ENCODE measurements around the gene UQCRH.
"Not testable (repeated sequence)": the region's sequence is repeated elsewhere in the genome, so short reads cannot be mapped to it uniquely, and the experiment has no call there.

The UQCRH gene

GRCh38 chr1:46300673-46301405 lies 2.7 kb upstream of the UQCRH start:
- DNase-seq, result peak; percentile 4

- no peak for DNase-seq
These were observed 2.1 kb upstream of the UQCRH start for GRCh38 chr1:46301406-46301807.

GRCh38 chr1:46301808-46302640 lies 1.5 kb upstream of the UQCRH start:
- peak; percentile 1 for DNase-seq

GRCh38 chr1:46302641-46303037 lies 859 bp upstream of the UQCRH start:
- no peak for DNase-seq

GRCh38 chr1:46303872-46304326 lies 401 bp downstream of the UQCRH start:
- DNase-seq, result no peak

GRCh38 chr1:46306159-46306530 lies 2.6 kb downstream of the UQCRH start:
- DNase-seq, result no peak

GRCh38 chr1:46309401-46310159 lies 6.1 kb downstream of the UQCRH start:
- no peak for DNase-seq

- no peak for DNase-seq
These were observed 6.8 kb downstream of the UQCRH start for GRCh38 chr1:46310321-46310720.

- DNase-seq, result no peak
These were observed 12.3 kb downstream of the UQCRH start for GRCh38 chr1:46315669-46316403.

GRCh38 chr1:46317323-46317722 lies 13.8 kb downstream of the UQCRH start:
- no peak for DNase-seq

GRCh38 chr1:46319301-46319700 lies 15.8 kb downstream of the UQCRH start:
- not testable (repeated sequence) for DNase-seq

GRCh38 chr1:46319960-46320914 lies 16.7 kb downstream of the UQCRH start:
- not testable (repeated sequence) for DNase-seq

- DNase-seq, result not testable (repeated sequence)
These were observed 18.7 kb downstream of the UQCRH start for GRCh38 chr1:46322191-46322590.

GRCh38 chr1:46325285-46326076 lies 22.0 kb downstream of the UQCRH start:
- DNase-seq, result not testable (repeated sequence)

- not testable (repeated sequence) for DNase-seq
These were observed 24.7 kb downstream of the UQCRH start for GRCh38 chr1:46328182-46328581.

GRCh38 chr1:46329807-46330206 lies 26.3 kb downstream of the UQCRH start:
- DNase-seq, result not testable (repeated sequence)

GRCh38 chr1:46330381-46330780 lies 26.9 kb downstream of the UQCRH start:
- not testable (repeated sequence) for DNase-seq

GRCh38 chr1:46331786-46332540 lies 28.5 kb downstream of the UQCRH start:
- not testable (repeated sequence) for DNase-seq

- peak; percentile 33 for DNase-seq
These were observed 30.0 kb downstream of the UQCRH start for GRCh38 chr1:46333300-46334029.

All from NCI-H446 treated with DMSO at 0.1 percent for 48 hours (cell line).